CD4-positive, alpha-beta T cell treated with Interleukin-2 at 100 ng/mL for 4 hours (primary cell): ENCODE results near the gene ALK.

Experiments
- DNase-seq: peaks from one replicate; pipeline ENCODE4 v3.0.0-alpha.2; 2020; ENCODE audit warnings: low spot score

Gene ALK

GRCh38 chr2:29902356-29902755, 19.0 kb downstream of the ALK start:
- DNase-seq: no peak

GRCh38 chr2:29900971-29901633, 20.3 kb downstream of the ALK start:
- no peak for DNase-seq

- DNase-seq: no peak
Observed at GRCh38 chr2:29898999-29899398, 22.4 kb downstream of the ALK start.

GRCh38 chr2:29894822-29895614, 26.4 kb downstream of the ALK start:
- no peak for DNase-seq

GRCh38 chr2:29892585-29893259, 28.7 kb downstream of the ALK start:
- DNase-seq: no peak

GRCh38 chr2:29881089-29881730, 40.2 kb downstream of the ALK start:
- DNase-seq: no peak

GRCh38 chr2:29880084-29880483, 41.3 kb downstream of the ALK start:
- no peak for DNase-seq

GRCh38 chr2:29879456-29879855, 41.9 kb downstream of the ALK start:
- DNase-seq: no peak

GRCh38 chr2:29878898-29879297, 42.5 kb downstream of the ALK start:
- no peak for DNase-seq

GRCh38 chr2:29876374-29876773, 45.0 kb downstream of the ALK start:
- no peak for DNase-seq

GRCh38 chr2:29874745-29875144, 46.6 kb downstream of the ALK start:
- DNase-seq: no peak

GRCh38 chr2:29872870-29873269, 48.5 kb downstream of the ALK start:
- DNase-seq: no peak

GRCh38 chr2:29871541-29871940, 49.8 kb downstream of the ALK start:
- DNase-seq: no peak

GRCh38 chr2:29865512-29865911, 55.9 kb downstream of the ALK start:
- no peak for DNase-seq

- no peak for DNase-seq
Observed at GRCh38 chr2:29864988-29865387, 56.4 kb downstream of the ALK start.

GRCh38 chr2:29855924-29856639, 65.3 kb downstream of the ALK start:
- DNase-seq: no peak

- no peak for DNase-seq
Observed at GRCh38 chr2:29850794-29851193, 70.6 kb downstream of the ALK start.

- DNase-seq: no peak
Observed at GRCh38 chr2:29848566-29849310, 72.6 kb downstream of the ALK start.

- DNase-seq: no peak
Observed at GRCh38 chr2:29847886-29848285, 73.5 kb downstream of the ALK start.

GRCh38 chr2:29844713-29845326, 76.6 kb downstream of the ALK start:
- DNase-seq: no peak
